Measurements from ENCODE around the gene TNFRSF9. TPM values are rescaled to one million over a fixed set of nuclear protein-coding genes. Genes with fewer than 3 reads are reported as not detected.

TNFRSF9 gene
- total and polyA plus RNA-seq, 2 donors (not counting 3 experiments of a cell fraction or from before 2014, with no cell fraction given) = 0.15 to 0.22 TPM

- H3K79me2 ChIP-seq (ENCODE audit: control insufficient read depth, insufficient read depth, low read length) = no peaks in the 10 kb centered on the region
- ChIA-PET POLR2A (no interaction called here), CTCF (interaction anchor here (1.0 to 11.5 kb wide), 3 partner anchors 11 to 363 kb away, joined by 3 to 147 read pairs (median 34); partner anchors contain the start of gene SLC45A1)
- no peak overlapping the region for H3K9ac ChIP-seq (replicated peaks; ENCODE audit: extremely low read depth, insufficient read depth, low read length)
- H3K4me3 ChIP-seq (replicated peaks in 1 of 3; ENCODE audit: insufficient read depth in 1 of 3, low read depth in 1 of 3, low read length in 3 of 3) = no peak overlapping the region
- FAIRE-seq = no peak
- dilution Hi-C loops (cut with MboI; ENCODE audit: extremely low pct_ligation_motif_present, low sequenced_read_pairs) = no loop called here
- BruUV-seq (replicated peaks) = no TSS peak
- no peaks in the 10 kb centered on the region for H3K4me1 ChIP-seq (ENCODE audit: control insufficient read depth, extremely low read depth, insufficient read depth, low read length)
- H2AFZ ChIP-seq (ENCODE audit: low read depth, low read length) = no peak overlapping the region
- TF ChIP-seq POLR2AphosphoS5 (IDR thresholded peaks at IDR 0.05; ENCODE audit: insufficient read depth, low read depth, low read length) (no peak), MAX (IDR thresholded peaks at IDR 0.05; ENCODE audit: insufficient read depth, insufficient read length) (no peak), EZH2 (IDR thresholded peaks at IDR 0.05; ENCODE audit: borderline replicate concordance, low read depth, low read length, severe bottlenecking) (no peak), FOS (IDR thresholded peaks at IDR 0.05; ENCODE audit: borderline replicate concordance, insufficient read depth, low read length) (no peak), GATA2 (IDR thresholded peaks at IDR 0.05; ENCODE audit: insufficient read depth, insufficient read length, low read depth, low read length) (no peak), JUN (IDR thresholded peaks at IDR 0.05; ENCODE audit: borderline replicate concordance, insufficient read depth, insufficient read length, low read depth) (no peak)
- TF ChIP-seq, protein P1, sequence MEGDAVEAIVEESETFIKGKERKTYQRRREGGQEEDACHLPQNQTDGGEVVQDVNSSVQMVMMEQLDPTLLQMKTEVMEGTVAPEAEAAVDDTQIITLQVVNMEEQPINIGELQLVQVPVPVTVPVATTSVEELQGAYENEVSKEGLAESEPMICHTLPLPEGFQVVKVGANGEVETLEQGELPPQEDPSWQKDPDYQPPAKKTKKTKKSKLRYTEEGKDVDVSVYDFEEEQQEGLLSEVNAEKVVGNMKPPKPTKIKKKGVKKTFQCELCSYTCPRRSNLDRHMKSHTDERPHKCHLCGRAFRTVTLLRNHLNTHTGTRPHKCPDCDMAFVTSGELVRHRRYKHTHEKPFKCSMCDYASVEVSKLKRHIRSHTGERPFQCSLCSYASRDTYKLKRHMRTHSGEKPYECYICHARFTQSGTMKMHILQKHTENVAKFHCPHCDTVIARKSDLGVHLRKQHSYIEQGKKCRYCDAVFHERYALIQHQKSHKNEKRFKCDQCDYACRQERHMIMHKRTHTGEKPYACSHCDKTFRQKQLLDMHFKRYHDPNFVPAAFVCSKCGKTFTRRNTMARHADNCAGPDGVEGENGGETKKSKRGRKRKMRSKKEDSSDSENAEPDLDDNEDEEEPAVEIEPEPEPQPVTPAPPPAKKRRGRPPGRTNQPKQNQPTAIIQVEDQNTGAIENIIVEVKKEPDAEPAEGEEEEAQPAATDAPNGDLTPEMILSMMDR (IDR thresholded peaks at IDR 0.05; ENCODE audit: extremely low read depth in 1 of 2, insufficient read depth in 1 of 2, low read depth in 1 of 2, low read length in 2 of 2) = no peak
- H3K4me2 ChIP-seq (ENCODE audit: insufficient read depth, low read length) = no peak overlapping the region
- no peaks in the 10 kb centered on the region for H3K9me1 ChIP-seq (replicated peaks; ENCODE audit: control insufficient read depth, extremely low read depth, insufficient read depth, low read length)
- H3K27ac ChIP-seq (ENCODE audit: insufficient read depth, low read depth, low read length) = no peak overlapping the region
- no peaks in the 10 kb centered on the region for H4K20me1 ChIP-seq (replicated peaks; ENCODE audit: control insufficient read depth, extremely low read depth, insufficient read depth, low read length)
- no peaks in the 10 kb centered on the region for H3K27me3 ChIP-seq (ENCODE audit: control insufficient read depth in 2 of 2, insufficient read depth in 2 of 2, low read length in 2 of 2)
- intact Hi-C loops (cut with micrococcal nuclease) = no loop called here
- H3K36me3 ChIP-seq (ENCODE audit: control insufficient read depth in 2 of 2, extremely low read depth in 1 of 2, insufficient read depth in 2 of 2, low read length in 2 of 2) = peaks cover 13 to 29% of the 10 kb centered on the region in 2 experiments
- no peak for DNase-seq (ENCODE audit: low read depth, low spot score)
- no peaks in the 10 kb centered on the region for H3K9me3 ChIP-seq (replicated peaks; ENCODE audit: control insufficient read depth, insufficient read depth, low read length)
These were observed 45.4 kb upstream of the TNFRSF9 start for GRCh38 chr1:7985851-7986612.
